Liver (tissue), 3 donors: Measurements from ENCODE around the gene ENTPD7.

Source experiments
- CTCF ChIP-seq: fragments of 150-350 bp; IDR thresholded peaks from 2 replicates; pipeline ENCODE4 v1.5.1; 2017; ENCODE audit warnings: improper control_type of control experiment, low read depth, low read length; ENCODE audit not compliant: missing input control
- EGR1 ChIP-seq, 2 donors: IDR thresholded peaks; 2 replicates each; pipeline ENCODE4 v1.6.1; 2016 to 2018; ENCODE audit warnings: antibody characterized with exemption in 2 of 2, low read depth in 2 of 2
- JUND ChIP-seq, 2 donors: IDR thresholded peaks; 2 replicates each; pipeline ENCODE4 v1.6.1; 2016; ENCODE audit warnings: antibody characterized with exemption in 2 of 2
- MAX ChIP-seq: IDR thresholded peaks from 2 replicates; pipeline ENCODE4 v1.6.1; 2016; ENCODE audit warnings: antibody characterized with exemption
- NR2F2 ChIP-seq: IDR thresholded peaks from 2 replicates; pipeline ENCODE4 v1.6.1; 2016; ENCODE audit warnings: antibody characterized with exemption
- RAD21 ChIP-seq, 2 donors: IDR thresholded peaks; 2 replicates each; pipeline ENCODE4 v1.6.1; 2016; ENCODE audit warnings: antibody characterized with exemption in 2 of 2, mild to moderate bottlenecking in 2 of 2
- RXRA ChIP-seq, 2 donors: IDR thresholded peaks; 2 replicates each; pipeline ENCODE4 v1.6.1; 2017 to 2018; ENCODE audit warnings: antibody characterized with exemption in 2 of 2, mild to moderate bottlenecking in 1 of 2
- SP1 ChIP-seq: IDR thresholded peaks from 2 replicates; pipeline ENCODE4 v1.6.1; 2018; ENCODE audit warnings: antibody characterized with exemption, mild to moderate bottlenecking
- YY1 ChIP-seq: IDR thresholded peaks from 2 replicates; pipeline ENCODE4 v1.6.1; 2016; ENCODE audit warnings: antibody characterized with exemption, mild to moderate bottlenecking
- TF ChIP-seq, protein P1 (sequence below): IDR thresholded peaks from 2 replicates; pipeline ENCODE4 v1.6.1; 2016; ENCODE audit warnings: antibody characterized with exemption, mild to moderate bottlenecking
- donor health status: healthy.
- donor health status: healthy.

DNA sequence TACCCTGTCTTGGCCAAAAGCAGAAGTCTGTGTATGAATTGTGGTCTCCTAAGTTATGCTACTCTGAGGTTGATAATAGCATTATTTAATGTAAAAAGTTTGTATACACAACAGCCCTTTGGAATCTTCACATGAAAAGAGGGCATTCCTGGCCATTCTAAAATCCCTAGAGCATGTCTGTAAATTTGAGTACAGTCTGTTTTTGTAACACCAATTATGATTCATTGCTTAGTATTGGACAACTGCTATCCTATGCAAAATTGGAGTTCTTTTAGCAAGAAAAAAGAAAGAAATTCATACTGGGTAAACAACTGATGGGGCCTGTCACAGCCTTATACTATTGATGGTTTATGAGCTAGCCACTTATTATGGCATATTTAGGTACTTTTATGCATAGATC, 82.9 kb downstream of the ENTPD7 start:
- TF ChIP-seq, protein P1, sequence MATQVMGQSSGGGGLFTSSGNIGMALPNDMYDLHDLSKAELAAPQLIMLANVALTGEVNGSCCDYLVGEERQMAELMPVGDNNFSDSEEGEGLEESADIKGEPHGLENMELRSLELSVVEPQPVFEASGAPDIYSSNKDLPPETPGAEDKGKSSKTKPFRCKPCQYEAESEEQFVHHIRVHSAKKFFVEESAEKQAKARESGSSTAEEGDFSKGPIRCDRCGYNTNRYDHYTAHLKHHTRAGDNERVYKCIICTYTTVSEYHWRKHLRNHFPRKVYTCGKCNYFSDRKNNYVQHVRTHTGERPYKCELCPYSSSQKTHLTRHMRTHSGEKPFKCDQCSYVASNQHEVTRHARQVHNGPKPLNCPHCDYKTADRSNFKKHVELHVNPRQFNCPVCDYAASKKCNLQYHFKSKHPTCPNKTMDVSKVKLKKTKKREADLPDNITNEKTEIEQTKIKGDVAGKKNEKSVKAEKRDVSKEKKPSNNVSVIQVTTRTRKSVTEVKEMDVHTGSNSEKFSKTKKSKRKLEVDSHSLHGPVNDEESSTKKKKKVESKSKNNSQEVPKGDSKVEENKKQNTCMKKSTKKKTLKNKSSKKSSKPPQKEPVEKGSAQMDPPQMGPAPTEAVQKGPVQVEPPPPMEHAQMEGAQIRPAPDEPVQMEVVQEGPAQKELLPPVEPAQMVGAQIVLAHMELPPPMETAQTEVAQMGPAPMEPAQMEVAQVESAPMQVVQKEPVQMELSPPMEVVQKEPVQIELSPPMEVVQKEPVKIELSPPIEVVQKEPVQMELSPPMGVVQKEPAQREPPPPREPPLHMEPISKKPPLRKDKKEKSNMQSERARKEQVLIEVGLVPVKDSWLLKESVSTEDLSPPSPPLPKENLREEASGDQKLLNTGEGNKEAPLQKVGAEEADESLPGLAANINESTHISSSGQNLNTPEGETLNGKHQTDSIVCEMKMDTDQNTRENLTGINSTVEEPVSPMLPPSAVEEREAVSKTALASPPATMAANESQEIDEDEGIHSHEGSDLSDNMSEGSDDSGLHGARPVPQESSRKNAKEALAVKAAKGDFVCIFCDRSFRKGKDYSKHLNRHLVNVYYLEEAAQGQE: no peak
- TF ChIP-seq CTCF (no peak), NR2F2 (no peak), YY1 (no peak), RXRA (IDR thresholded peaks at IDR 0.05) (no peak), RAD21 (IDR thresholded peaks at IDR 0.05) (no peak), SP1 (no peak), JUND (IDR thresholded peaks at IDR 0.05) (no peak), EGR1 (IDR thresholded peaks at IDR 0.05; ENCODE audit: low read depth in 2 of 2) (no peak), MAX (no peak)
